Left lobe of liver (tissue), 2 donors: ENCODE results near the gene SCYL2. TPM values are rescaled to one million over a fixed set of nuclear protein-coding genes. Genes with fewer than 3 reads are reported as not detected.
"Not testable (repeated sequence)": the region's sequence is repeated elsewhere in the genome, so short reads cannot be mapped to it uniquely, and the experiment has no call there.

ENCODE experiments used
- ATAC-seq: fragments of 200-7000 bp; cut with Tn5 transposase; one replicate; pipeline ENCODE4 v1.9.1; 2020; ENCODE audit warnings: mild to moderate bottlenecking, moderate library complexity
- DNase-seq: peaks from one replicate; pipeline ENCODE4 v3.0.0-alpha.2; 2020; ENCODE audit warnings: low spot score
- total RNA-seq: library from RNA; stranded (reverse); gene quantifications from one replicate; pipeline ENCODE4 v1.2.1, GENCODE V29; 2021
- donor health status: DM: no; HTN: no; CAD: no; lungs with moderate emphysema.
- donor health status: DM: no; HTN: yes; CAD: no.

Gene SCYL2
- total RNA-seq, 1 donor from 2014 or later = 24.2 TPM

GRCh38 chr12:100265107-100265506 is 1.9 kb upstream of the SCYL2 start:
- ATAC-seq, DNase-seq: not testable (repeated sequence)

GRCh38 chr12:100265732-100266584 is 1.0 kb upstream of the SCYL2 start:
- DNase-seq = no peak
- no peak for ATAC-seq

GRCh38 chr12:100266585-100266834 is 467 bp upstream of the SCYL2 start:
- DNase-seq = no peak
- ATAC-seq = peak; percentile 76

GRCh38 chr12:100267603-100268281 is 765 bp downstream of the SCYL2 start:
- DNase-seq (no peak), ATAC-seq (peak; percentile 49)

- no peak for ATAC-seq
- DNase-seq = no peak
These were observed 2.0 kb downstream of the SCYL2 start for GRCh38 chr12:100268835-100269564.

GRCh38 chr12:100273782-100274181 is 6.8 kb downstream of the SCYL2 start:
- no peak for ATAC-seq

GRCh38 chr12:100274291-100274690 is 7.3 kb downstream of the SCYL2 start:
- ATAC-seq = no peak

More at GRCh38 chr12:100273782-100274181, 6.8 kb downstream of the SCYL2 start:
- DNase-seq = no peak

GRCh38 chr12:100279159-100279558 is 12.2 kb downstream of the SCYL2 start:
- no peak for DNase-seq

More at GRCh38 chr12:100274291-100274690, 7.3 kb downstream of the SCYL2 start:
- DNase-seq = no peak

GRCh38 chr12:100279607-100280244 is 12.7 kb downstream of the SCYL2 start:
- ATAC-seq (peak; percentile 90), DNase-seq (no peak)

More at GRCh38 chr12:100279159-100279558, 12.2 kb downstream of the SCYL2 start:
- no peak for ATAC-seq

GRCh38 chr12:100284556-100284955 is 17.6 kb downstream of the SCYL2 start:
- not testable (repeated sequence) for DNase-seq, ATAC-seq

GRCh38 chr12:100289038-100289437 is 22.1 kb downstream of the SCYL2 start:
- no peak for DNase-seq
- no peak for ATAC-seq

- DNase-seq (no peak), ATAC-seq (no peak)
These were observed 23.0 kb downstream of the SCYL2 start for GRCh38 chr12:100290016-100290415.

GRCh38 chr12:100293017-100293416 is 26.0 kb downstream of the SCYL2 start:
- ATAC-seq = no peak
- no peak for DNase-seq

GRCh38 chr12:100294366-100294765 is 27.4 kb downstream of the SCYL2 start:
- DNase-seq, ATAC-seq: not testable (repeated sequence)

- ATAC-seq = no peak
- DNase-seq = no peak
These were observed 29.0 kb downstream of the SCYL2 start for GRCh38 chr12:100295764-100296555.

GRCh38 chr12:100302081-100302480 is 35.1 kb downstream of the SCYL2 start:
- no peak for DNase-seq
- ATAC-seq = no peak

GRCh38 chr12:100303831-100304230 is 36.9 kb downstream of the SCYL2 start:
- ATAC-seq = no peak
- DNase-seq = no peak

GRCh38 chr12:100304334-100304733 is 37.4 kb downstream of the SCYL2 start:
- ATAC-seq = not testable (repeated sequence)

GRCh38 chr12:100308138-100308537 is 41.2 kb downstream of the SCYL2 start:
- DNase-seq, ATAC-seq: not testable (repeated sequence)

More at GRCh38 chr12:100304334-100304733, 37.4 kb downstream of the SCYL2 start:
- not testable (repeated sequence) for DNase-seq

GRCh38 chr12:100311317-100311716 is 44.3 kb downstream of the SCYL2 start:
- ATAC-seq (no peak), DNase-seq (no peak)
